IMR-90 (cell line): ENCODE measurements around the gene PREP. TPM values are rescaled to one million over a fixed set of nuclear protein-coding genes. Genes with fewer than 3 reads are reported as not detected.

Experiments
- ATAC-seq: fragments of 200-7000 bp; cut with Tn5 transposase; 2 replicates; pipeline ENCODE4 v1.9.1; 2020; ENCODE audit warnings: low read depth, mild to moderate bottlenecking, moderate library complexity
- BruUV-seq: library from RNA; stranded (reverse); fragments of 400-500 nt; replicated peaks from 2 replicates; lab custom pipeline; 2021; lab: Mats Ljungman, UMichigan
- CTCF ChIA-PET: fragments of 300-600 bp; formaldehyde crosslinking; extraction: SDS; loops from one replicate; lab custom pipeline; 2021; ENCODE audit warnings: antibody characterized with exemption; lab: Yijun Ruan, JAX
- POLR2A ChIA-PET: fragments of 300-600 bp; sonication (Branson Sonifier 250); formaldehyde crosslinking; loops from one replicate; lab custom pipeline; 2022; ENCODE audit warnings: antibody characterized with exemption; ENCODE audit not compliant: unreplicated experiment; lab: Charles Lee
- DNase-seq: peaks from one replicate; pipeline ENCODE4 v3.0.0; 2013
- H2AFZ ChIP-seq: replicated peaks from 2 replicates; pipeline ENCODE3; 2013; ENCODE audit warnings: low read length, mild to moderate bottlenecking; ENCODE audit not compliant: poor library complexity
- H2AK5ac ChIP-seq: 2 replicates; pipeline ENCODE4 v1.6.1; 2013; ENCODE audit warnings: low read depth, low read length, inconsistent platforms
- H2AK9ac ChIP-seq: replicated peaks from 2 replicates; pipeline ENCODE3; 2013; ENCODE audit warnings: mild to moderate bottlenecking, low read depth, low read length, moderate library complexity; ENCODE audit not compliant: poor library complexity
- H2BK120ac ChIP-seq: 2 replicates; pipeline ENCODE4 v1.6.1; 2013; ENCODE audit warnings: low read depth, low read length, inconsistent platforms
- H2BK15ac ChIP-seq: 3 replicates; pipeline ENCODE4 v1.6.1; 2013; ENCODE audit warnings: low read depth, low read length, inconsistent platforms
- H2BK20ac ChIP-seq: 2 replicates; pipeline ENCODE4 v1.6.1; 2013; ENCODE audit warnings: low read depth, mild to moderate bottlenecking, inconsistent platforms, low read length, moderate library complexity
- H2BK5ac ChIP-seq: 2 replicates; pipeline ENCODE4 v1.6.1; 2013; ENCODE audit warnings: mild to moderate bottlenecking, low read depth, low read length, inconsistent platforms; ENCODE audit not compliant: poor library complexity, severe bottlenecking
- H3K14ac ChIP-seq: replicated peaks from 2 replicates; pipeline ENCODE4 v1.6.1; 2013; ENCODE audit warnings: low read depth, low read length, inconsistent platforms
- H3K18ac ChIP-seq: 2 replicates; pipeline ENCODE4 v1.6.1; 2013; ENCODE audit warnings: low read depth, low read length, control low read depth
- H3K23ac ChIP-seq: 2 replicates; pipeline ENCODE4 v1.6.1; 2013; ENCODE audit warnings: low read depth, low read length, inconsistent platforms
- H3K27ac ChIP-seq: 2 replicates; pipeline ENCODE4 v1.5.1; 2013; ENCODE audit warnings: mild to moderate bottlenecking, control low read depth, low read length; ENCODE audit not compliant: insufficient read depth
- H3K27me3 ChIP-seq: 2 replicates; pipeline ENCODE4 v1.6.1; 2013; ENCODE audit warnings: low read length; ENCODE audit not compliant: control insufficient read depth, insufficient read depth
- H3K36me3 ChIP-seq: 2 replicates; pipeline ENCODE4 v1.6.1; 2013; ENCODE audit warnings: low read length, mixed read lengths; ENCODE audit not compliant: control insufficient read depth, insufficient read depth
- H3K4ac ChIP-seq: 2 replicates; pipeline ENCODE4 v1.6.1; 2013; ENCODE audit warnings: low read depth, low read length, inconsistent platforms
- H3K4me1 ChIP-seq: 2 replicates; pipeline ENCODE4 v1.6.1; 2013; ENCODE audit warnings: low read length, mixed read lengths; ENCODE audit not compliant: control insufficient read depth, insufficient read depth
- H3K4me2 ChIP-seq: 2 replicates; pipeline ENCODE4 v1.6.1; 2013; ENCODE audit warnings: low read depth, mild to moderate bottlenecking, control low read depth, low read length, moderate library complexity
- H3K4me3 ChIP-seq: 2 replicates; pipeline ENCODE4 v1.5.1; 2013; ENCODE audit warnings: low read depth, mild to moderate bottlenecking, control low read depth, low read length, moderate library complexity; ENCODE audit not compliant: insufficient read depth
- H3K56ac ChIP-seq: 2 replicates; pipeline ENCODE4 v1.6.1; 2013; ENCODE audit warnings: low read length, inconsistent platforms; ENCODE audit not compliant: insufficient read depth; ENCODE audit errors: extremely low read depth
- H3K79me1 ChIP-seq, 2 experiments: 2 replicates each; pipeline ENCODE4 v1.6.1; 2013; ENCODE audit warnings: low read length in 2 of 2, inconsistent platforms in 1 of 2, low read depth in 1 of 2
- H3K9ac ChIP-seq: 2 replicates; pipeline ENCODE4 v1.6.1; 2013; ENCODE audit warnings: low read depth, low read length, control low read depth
- H3K9me1 ChIP-seq: 2 replicates; pipeline ENCODE4 v1.6.1; 2013; ENCODE audit warnings: low read length, inconsistent platforms; ENCODE audit not compliant: insufficient read depth
- H3K9me3 ChIP-seq: 2 replicates; pipeline ENCODE4 v1.6.1; 2013; ENCODE audit warnings: low read length; ENCODE audit not compliant: control insufficient read depth, insufficient read depth
- H4K20me1 ChIP-seq: 2 replicates; pipeline ENCODE4 v1.6.1; 2013; ENCODE audit warnings: low read length, inconsistent platforms; ENCODE audit not compliant: insufficient read depth
- H4K5ac ChIP-seq: 2 replicates; pipeline ENCODE4 v1.6.1; 2013; ENCODE audit warnings: mild to moderate bottlenecking, low read depth, low read length, control low read depth
- H4K8ac ChIP-seq, 2 experiments: 2 replicates each; pipeline ENCODE4 v1.6.1; 2013; ENCODE audit warnings: low read depth in 2 of 2, low read length in 2 of 2, control low read depth in 1 of 2, inconsistent platforms in 1 of 2
- H4K91ac ChIP-seq: 2 replicates; pipeline ENCODE4 v1.6.1; 2013; ENCODE audit warnings: low read depth, low read length, inconsistent platforms; ENCODE audit not compliant: insufficient read depth
- NFE2L2 ChIP-seq: fragments of 150-350 bp; IDR thresholded peaks from 2 replicates; pipeline ENCODE4 v1.6.1; 2016; ENCODE audit warnings: low read depth, mild to moderate bottlenecking, low read length
- POLR2A ChIP-seq: IDR thresholded peaks from 2 replicates; pipeline ENCODE4 v1.6.1; 2012; ENCODE audit warnings: mild to moderate bottlenecking, low read depth, low read length
- RCOR1 ChIP-seq: IDR thresholded peaks from 2 replicates; pipeline ENCODE4 v1.6.1; 2012; ENCODE audit warnings: mild to moderate bottlenecking, low read length, improper control_type of control experiment; ENCODE audit not compliant: insufficient replicate concordance
- WGBS, 2 experiments: methylation state at CpG; one replicate each; pipeline versions ENCODE4 v1.1.5 to v1.1.7; 2013; ENCODE audit warnings: missing lambda C conversion rate in 2 of 2; ENCODE audit not compliant: insufficient read length in 1 of 2; ENCODE audit errors: extremely low coverage in 2 of 2; 5-methylcytosine and 5-hydroxymethylcytosine counted together
- dilution Hi-C: fragments of 300-500 bp; cut with HindIII; formaldehyde crosslinking; loops from one replicate; pipeline ENCODE4 v1.14.3; 2018; ENCODE audit warnings: low sequenced_read_pairs; ENCODE audit not compliant: unreplicated experiment
- in situ Hi-C: fragments of 300-500 bp; cut with MboI; formaldehyde crosslinking; loops from 3 replicates; pipeline ENCODE4 v1.14.3; 2019; ENCODE audit warnings: low sequenced_read_pairs, inconsistent platforms, mixed read lengths
- intact Hi-C: fragments of 100-400 bp; cut with micrococcal nuclease; formaldehyde crosslinking; loops from 2 replicates; pipeline ENCODE4 v1.10.0; 2022
- polyA plus RNA-seq, 3 experiments: library from polyadenylated mRNA; depleted of rRNA; stranded (reverse); fragments of >200 nt; gene quantifications; 2 replicates each; pipeline ENCODE4 v1.2.3, GENCODE V29; 2012; ENCODE audit warnings: low replicate concordance in 1 of 3
- total RNA-seq: library from RNA; depleted of rRNA; stranded (reverse); fragments of >200 nt; gene quantifications from 2 replicates; pipeline ENCODE4 v1.2.3, GENCODE V29; 2012
- TF ChIP-seq, protein P1 (sequence below): fragments of 150-350 bp; IDR thresholded peaks from 2 replicates; pipeline ENCODE4 v1.6.1; 2016; ENCODE audit warnings: low read depth, mild to moderate bottlenecking, low read length, moderate library complexity, borderline replicate concordance

The PREP gene
- total and polyA plus RNA-seq, 2 of the 4 experiments (the other 2 are of a cell fraction) = 21.0 to 25.7 TPM

- DNase-seq (peak; percentile 23), ATAC-seq (peak; percentile 93)
- POLR2A ChIA-PET = no interaction called here
- in situ Hi-C loops = no loop called here
- Histone ChIP-seq H3K9ac (no peak overlapping the region), H3K4me2 (no peak overlapping the region), H4K8ac (no peak overlapping the region), H3K27ac (no peak overlapping the region), H2BK120ac (no peak overlapping the region), H3K36me3 (peaks cover 19% of the 10 kb centered on the region), H2BK5ac (no peak overlapping the region), H3K4ac (no peak overlapping the region), H4K91ac (no peak overlapping the region), H4K5ac (no peak overlapping the region), H3K18ac (no peak overlapping the region), H3K23ac (no peak overlapping the region), H3K9me1 (peaks cover 3% of the 10 kb centered on the region; the same call in 1 of the 2 replicates), H3K4me1 (no peaks in the 10 kb centered on the region), H3K56ac (no peak overlapping the region), H3K79me1 (peaks cover 7 to 14% of the 10 kb centered on the region in 2 experiments; a peak in 3 of 4 replicates), H2AFZ (no peak overlapping the region), H3K4me3 (no peak overlapping the region), H2AK5ac (no peak overlapping the region), H3K9me3 (no peaks in the 10 kb centered on the region), H2AK9ac (no peak overlapping the region), H3K27me3 (no peaks in the 10 kb centered on the region), H3K14ac (no peak overlapping the region), H2BK15ac (no peak overlapping the region), H4K20me1 (no peaks in the 10 kb centered on the region), H2BK20ac (no peak overlapping the region)
- CTCF ChIA-PET = interaction anchor here (1.5 kb wide), 1 partner anchor 286 kb away, joined by 4 read pairs; no protein-coding TSS in a partner anchor
- no peak for TF ChIP-seq NFE2L2
- no peak for TF ChIP-seq RCOR1
- TF ChIP-seq POLR2A = no peak
- TF ChIP-seq, protein P1, sequence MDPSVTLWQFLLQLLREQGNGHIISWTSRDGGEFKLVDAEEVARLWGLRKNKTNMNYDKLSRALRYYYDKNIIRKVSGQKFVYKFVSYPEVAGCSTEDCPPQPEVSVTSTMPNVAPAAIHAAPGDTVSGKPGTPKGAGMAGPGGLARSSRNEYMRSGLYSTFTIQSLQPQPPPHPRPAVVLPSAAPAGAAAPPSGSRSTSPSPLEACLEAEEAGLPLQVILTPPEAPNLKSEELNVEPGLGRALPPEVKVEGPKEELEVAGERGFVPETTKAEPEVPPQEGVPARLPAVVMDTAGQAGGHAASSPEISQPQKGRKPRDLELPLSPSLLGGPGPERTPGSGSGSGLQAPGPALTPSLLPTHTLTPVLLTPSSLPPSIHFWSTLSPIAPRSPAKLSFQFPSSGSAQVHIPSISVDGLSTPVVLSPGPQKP = no peak
- intact Hi-C loops = no loop called here
- no TSS peak for BruUV-seq
- no CpG with 5 or more reads among the region's 4 CpGs for WGBS, 2 experiments
- dilution Hi-C loops = no loop called here
Observed at GRCh38 chr6:105374010-105374420, 28.9 kb downstream of the PREP start.
